Stomach smooth muscle (tissue), 2 donors: ENCODE results near the gene AVPR2.

ENCODE experiments used
- H3K27ac ChIP-seq: one replicate; pipeline ENCODE4 v1.7.0; 2013; ENCODE audit warnings: mild to moderate bottlenecking, low read length, inconsistent platforms
- H3K27me3 ChIP-seq, 2 donors: one replicate each; pipeline ENCODE4 v1.7.0; 2013; ENCODE audit warnings: low read length in 2 of 2; ENCODE audit not compliant: insufficient read depth in 2 of 2, control insufficient read depth in 1 of 2
- H3K36me3 ChIP-seq, 2 donors: one replicate each; pipeline ENCODE4 v1.7.0; 2013; ENCODE audit warnings: low read length in 2 of 2; ENCODE audit not compliant: control insufficient read depth in 2 of 2, insufficient read depth in 2 of 2
- H3K4me1 ChIP-seq: one replicate; pipeline ENCODE4 v1.7.0; 2013; ENCODE audit warnings: low read length; ENCODE audit not compliant: control insufficient read depth, insufficient read depth
- H3K4me3 ChIP-seq, 2 donors: one replicate each; pipeline ENCODE4 v1.7.0; 2013; ENCODE audit warnings: low read length in 2 of 2
- H3K9ac ChIP-seq, 2 donors: one replicate each; pipeline ENCODE4 v1.7.0; 2013; ENCODE audit warnings: low read length in 2 of 2, mild to moderate bottlenecking in 1 of 2
- H3K9me3 ChIP-seq, 2 donors: one replicate each; pipeline ENCODE4 v1.7.0; 2013; ENCODE audit warnings: low read length in 2 of 2; ENCODE audit not compliant: control insufficient read depth in 2 of 2
- donor health status: healthy.
- donor health status: Pancreatic carcinoma.

The AVPR2 gene

DNA sequence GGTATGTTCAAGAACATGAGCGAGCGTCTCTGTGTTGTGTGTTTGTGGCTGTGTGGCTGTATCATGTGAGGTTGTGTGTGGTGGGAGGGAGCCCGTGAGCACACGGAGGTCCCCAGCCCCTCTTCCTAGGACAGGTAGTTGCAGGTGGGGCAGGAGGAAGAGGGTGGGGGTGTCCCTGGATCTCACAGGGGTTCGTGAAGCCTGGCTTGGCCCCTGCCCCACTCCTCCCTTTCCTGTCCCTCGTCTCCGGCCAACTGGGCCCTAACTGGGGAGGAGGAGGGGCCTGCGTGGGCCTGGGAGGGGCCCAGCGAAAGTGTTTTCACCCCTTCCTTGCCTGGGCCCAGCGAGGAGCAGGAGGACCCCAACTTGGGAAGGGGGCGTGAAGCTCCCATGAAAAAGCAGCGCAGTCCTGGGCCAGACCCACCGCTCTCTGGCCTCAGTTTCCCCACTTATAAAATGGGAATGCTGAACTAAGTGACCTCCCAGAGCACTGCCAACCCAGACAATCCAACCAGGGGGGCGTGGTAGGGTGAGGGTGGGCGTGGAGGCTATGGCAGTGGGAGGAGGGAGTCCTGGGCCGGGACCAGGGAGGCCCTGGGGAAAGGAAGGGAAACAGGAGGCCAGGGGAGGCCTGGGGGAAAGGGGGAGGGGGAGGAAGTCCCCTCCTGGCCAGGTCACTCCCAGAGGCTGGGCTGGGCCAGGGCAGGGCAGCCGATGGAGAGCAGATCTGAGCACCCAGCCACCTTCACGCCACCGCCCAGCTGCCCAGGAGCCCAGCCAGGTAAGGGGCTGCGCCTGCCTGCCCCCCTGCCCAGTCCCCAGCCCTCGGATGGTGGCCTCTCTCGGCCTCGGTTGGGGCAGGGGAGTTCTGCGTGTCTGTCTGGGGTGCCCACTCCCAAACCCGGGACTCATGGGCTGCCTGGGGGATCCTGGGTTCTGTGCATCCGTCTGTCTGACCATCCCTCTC is at the start of gene AVPR2:
Gene AVPR2, plus strand, starts transcription at position 683 of the 967 bp plus-strand sequence. CDS start 473 bp downstream, outside the sequence.
- Histone ChIP-seq H3K27me3 (peaks cover 0 to 10% of the 10 kb centered on the region in 2 donors), H3K36me3 (no peaks in the 10 kb centered on the region), H3K9me3 (no peaks in the 10 kb centered on the region), H3K4me1 (peaks cover 10% of the 10 kb centered on the region), H3K9ac (no peak within 1 kb of the TSS), H3K27ac (no peak within 1 kb of the TSS), H3K4me3 (no peak within 1 kb of the TSS)

DNA sequence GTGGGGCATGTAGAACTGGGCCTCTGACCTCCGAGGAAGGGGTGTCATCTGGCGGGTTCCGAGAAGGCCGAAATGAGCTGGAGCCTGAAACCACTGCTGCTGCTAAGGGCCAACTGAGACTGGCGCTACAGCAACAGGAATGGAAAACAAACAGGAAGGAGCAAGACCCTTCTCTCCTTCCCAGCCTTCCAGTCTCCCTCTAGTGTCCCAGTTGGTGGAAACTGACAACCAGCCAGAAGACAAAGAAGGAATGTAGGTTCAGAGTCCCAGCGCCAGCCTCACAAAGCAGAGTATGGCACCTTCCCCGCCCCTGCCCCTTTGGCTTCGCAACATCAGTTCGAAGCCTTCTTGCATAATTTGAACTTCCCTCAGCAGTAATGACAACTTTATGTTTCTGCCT is 49.8 kb upstream of the AVPR2 start:
- Histone ChIP-seq H3K9me3 (no peaks in the 10 kb centered on the region), H3K9ac (no peak overlapping the region), H3K36me3 (no peaks in the 10 kb centered on the region), H3K4me3 (no peak overlapping the region), H3K4me1 (no peaks in the 10 kb centered on the region), H3K27ac (no peak overlapping the region), H3K27me3 (peaks cover 0 to 24% of the 10 kb centered on the region in 2 donors)

DNA sequence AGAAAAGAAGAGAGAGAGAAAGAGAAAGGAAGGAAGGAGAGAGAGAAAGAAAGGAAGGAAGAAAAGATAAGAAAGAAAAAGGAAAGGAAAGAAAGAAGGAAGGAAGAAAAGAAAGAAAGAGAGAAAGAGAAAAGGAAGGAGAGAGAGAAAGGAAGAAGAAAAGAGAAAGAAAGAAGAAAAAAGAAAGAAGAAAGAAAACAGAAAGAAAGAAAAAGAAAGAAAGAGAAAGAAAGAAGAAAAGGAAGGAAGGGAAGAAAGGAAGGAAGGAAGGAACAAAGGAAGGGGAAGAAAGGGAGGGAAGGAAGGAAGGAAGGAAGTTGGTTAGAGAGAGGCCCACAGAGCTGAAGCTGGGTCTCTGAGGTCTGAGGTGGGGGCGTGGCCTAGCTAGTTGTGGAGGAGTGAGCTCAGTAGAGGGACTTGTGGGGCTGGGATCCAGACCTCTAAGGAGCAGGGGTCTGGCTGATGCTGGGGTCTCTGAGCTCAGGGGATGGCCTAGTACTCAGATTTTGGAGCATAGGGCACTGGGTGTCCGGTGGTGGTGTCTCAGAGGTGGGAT is 47.0 kb upstream of the AVPR2 start:
- H3K27ac ChIP-seq: no peak overlapping the region

DNA sequence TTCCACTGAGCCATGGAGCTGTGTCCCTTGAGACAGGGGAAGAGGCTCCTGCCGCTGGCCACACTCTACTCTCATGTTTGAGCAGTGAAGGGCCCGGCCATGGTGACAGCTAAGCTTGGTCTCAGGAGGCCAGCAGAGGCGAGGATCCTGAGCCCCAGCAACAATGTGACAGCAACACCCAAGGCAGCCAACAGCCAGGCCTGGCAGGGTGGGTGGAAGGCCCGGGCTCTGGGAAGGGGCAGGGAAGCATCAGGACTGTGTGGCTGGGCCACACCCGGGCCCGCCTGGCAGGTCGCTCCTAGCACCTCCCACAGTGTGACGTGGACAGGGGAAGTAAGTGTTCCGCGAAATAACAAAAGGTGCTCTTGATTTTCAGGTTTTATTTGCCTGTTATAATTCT is 43.3 kb upstream of the AVPR2 start:
- no peak overlapping the region for H3K27ac ChIP-seq

More for the DNA sequence above, 47.0 kb upstream of the AVPR2 start:
- Histone ChIP-seq H3K4me1 (no peaks in the 10 kb centered on the region), H3K9me3 (no peaks in the 10 kb centered on the region), H3K27me3 (peaks cover 0 to 20% of the 10 kb centered on the region in 2 donors), H3K9ac (no peak overlapping the region), H3K36me3 (no peaks in the 10 kb centered on the region), H3K4me3 (no peak overlapping the region)

DNA sequence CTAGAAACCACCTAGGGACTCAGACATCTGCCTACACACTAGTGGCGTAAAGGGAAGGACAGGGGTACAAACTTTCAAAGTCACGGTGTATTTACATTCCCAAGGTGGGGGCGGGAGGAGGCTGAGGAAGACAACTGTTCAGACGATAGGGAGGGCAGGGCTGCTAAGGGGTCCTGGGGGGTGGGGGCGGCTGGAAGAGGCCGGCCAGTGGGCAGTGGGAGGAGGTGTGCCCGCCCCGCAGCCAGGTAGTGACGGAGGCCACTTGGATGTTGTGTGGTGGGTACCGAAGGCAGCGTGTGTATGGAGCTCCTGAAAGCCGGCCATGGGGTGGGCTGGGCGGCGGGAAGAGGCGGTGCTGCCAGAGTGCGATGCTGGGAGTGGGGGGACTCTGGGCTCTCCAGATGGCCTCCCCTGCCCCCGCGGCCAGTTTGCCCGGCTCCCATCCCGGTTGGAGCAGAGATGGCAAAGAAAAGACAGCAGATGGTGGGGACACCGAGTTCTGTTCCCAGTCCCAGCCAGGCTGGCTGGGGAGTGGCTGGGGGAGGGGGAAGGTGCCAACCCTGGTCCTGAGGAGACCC is 42.7 kb upstream of the AVPR2 start:
- no peak overlapping the region for H3K4me3 ChIP-seq
- no peak overlapping the region for H3K27ac ChIP-seq
- H3K36me3 ChIP-seq: no peaks in the 10 kb centered on the region
- H3K27me3 ChIP-seq: peaks cover 0 to 16% of the 10 kb centered on the region in 2 donors
- H3K9ac ChIP-seq: no peak overlapping the region
- peaks cover 4% of the 10 kb centered on the region for H3K4me1 ChIP-seq
- no peaks in the 10 kb centered on the region for H3K9me3 ChIP-seq

More for the DNA sequence above, 43.3 kb upstream of the AVPR2 start:
- H3K4me3 ChIP-seq: no peak overlapping the region
- H3K4me1 ChIP-seq: peaks cover 4% of the 10 kb centered on the region
- no peaks in the 10 kb centered on the region for H3K36me3 ChIP-seq
- H3K9me3 ChIP-seq: no peaks in the 10 kb centered on the region
- no peak overlapping the region for H3K9ac ChIP-seq
- H3K27me3 ChIP-seq: peaks cover 0 to 21% of the 10 kb centered on the region in 2 donors

DNA sequence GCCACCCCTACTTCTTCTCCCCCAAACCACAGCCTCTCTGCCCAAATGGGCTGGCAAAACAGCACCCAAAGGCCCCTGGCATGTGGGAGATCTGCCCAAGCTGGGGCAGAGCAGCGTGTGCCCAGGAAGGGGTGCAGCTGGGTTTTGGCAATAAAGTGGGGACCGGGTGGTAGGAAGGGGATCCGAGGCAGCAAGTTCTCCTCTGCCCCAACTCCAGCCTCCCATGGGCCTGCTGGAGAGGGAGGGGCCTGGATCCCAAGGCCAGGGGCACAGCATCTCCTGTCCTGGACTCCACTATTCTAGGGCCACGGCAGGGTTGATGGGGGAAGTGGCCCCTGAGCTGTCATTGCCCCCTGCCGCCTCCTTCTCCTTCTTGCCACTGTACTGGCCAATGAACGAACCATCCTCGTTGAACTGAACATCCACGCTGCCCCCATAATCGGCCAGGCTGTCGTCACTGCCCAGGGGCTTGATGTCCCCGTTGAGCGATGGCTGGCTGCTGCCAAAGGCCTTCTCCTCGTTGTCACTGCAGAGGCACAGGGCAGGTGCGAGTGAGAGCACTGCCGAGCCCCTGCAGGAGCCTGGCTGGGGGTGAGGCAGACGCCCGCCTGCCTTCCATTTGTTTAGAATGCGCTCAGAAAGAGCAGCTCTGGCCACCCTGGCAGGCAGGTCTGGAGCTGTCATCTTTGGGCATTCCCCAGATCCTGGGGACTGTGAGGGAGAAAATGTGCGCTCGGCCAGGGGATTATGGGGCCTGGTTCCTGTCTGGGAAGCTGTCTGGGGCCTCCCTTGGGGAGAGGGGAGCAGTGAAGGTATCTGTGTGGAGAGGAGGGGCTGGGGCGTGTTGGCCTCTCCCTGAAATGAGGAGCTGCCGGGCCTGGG is 41.9 kb upstream of the AVPR2 start:
- Histone ChIP-seq H3K4me1 (peaks cover 4% of the 10 kb centered on the region), H3K27ac (no peak overlapping the region), H3K27me3 (peaks cover 0 to 14% of the 10 kb centered on the region in 2 donors), H3K36me3 (no peaks in the 10 kb centered on the region), H3K9ac (no peak overlapping the region), H3K9me3 (no peaks in the 10 kb centered on the region), H3K4me3 (no peak overlapping the region)

DNA sequence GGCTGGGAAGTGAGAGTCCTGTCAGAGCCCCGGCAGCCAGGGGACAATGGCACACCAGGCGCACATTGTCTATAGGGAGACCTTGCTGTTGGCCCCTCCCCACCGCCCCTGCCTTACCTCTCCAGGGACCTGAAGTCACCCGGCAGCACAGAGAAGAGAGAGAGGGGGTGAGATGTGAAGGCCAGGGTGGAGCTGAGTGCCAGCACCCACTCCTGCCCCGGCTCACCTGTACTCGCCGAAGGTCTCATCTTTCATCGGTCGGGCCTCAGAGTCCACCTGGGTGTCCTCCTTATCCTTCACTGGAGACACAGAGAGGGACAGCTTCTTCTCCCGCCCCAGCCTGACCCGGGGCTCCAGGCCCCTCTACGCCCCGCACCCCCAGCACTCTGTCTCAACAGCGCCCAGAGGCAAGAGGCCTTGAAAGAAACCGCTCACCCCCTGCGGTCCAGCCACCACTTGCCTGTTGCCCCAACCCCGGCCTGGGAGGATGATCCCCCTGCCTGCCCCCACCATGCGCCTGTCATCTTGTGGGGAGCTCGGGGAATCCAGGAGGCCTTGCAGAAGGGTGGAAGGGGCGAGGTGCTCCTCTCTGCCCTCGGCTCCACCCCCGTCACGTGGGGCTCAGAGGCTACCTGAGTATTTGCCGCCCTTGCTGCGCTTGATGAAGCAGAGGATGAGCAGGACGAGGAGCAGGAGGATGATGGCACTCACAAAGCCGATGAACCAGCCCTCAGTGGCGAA is 41.1 kb upstream of the AVPR2 start:
- peaks cover 4% of the 10 kb centered on the region for H3K4me1 ChIP-seq
- no peak overlapping the region for H3K4me3 ChIP-seq
- no peak overlapping the region for H3K27ac ChIP-seq
- H3K9me3 ChIP-seq: no peaks in the 10 kb centered on the region
- H3K36me3 ChIP-seq: no peaks in the 10 kb centered on the region
- no peak overlapping the region for H3K9ac ChIP-seq
- peaks cover 0 to 12% of the 10 kb centered on the region in 2 donors for H3K27me3 ChIP-seq

DNA sequence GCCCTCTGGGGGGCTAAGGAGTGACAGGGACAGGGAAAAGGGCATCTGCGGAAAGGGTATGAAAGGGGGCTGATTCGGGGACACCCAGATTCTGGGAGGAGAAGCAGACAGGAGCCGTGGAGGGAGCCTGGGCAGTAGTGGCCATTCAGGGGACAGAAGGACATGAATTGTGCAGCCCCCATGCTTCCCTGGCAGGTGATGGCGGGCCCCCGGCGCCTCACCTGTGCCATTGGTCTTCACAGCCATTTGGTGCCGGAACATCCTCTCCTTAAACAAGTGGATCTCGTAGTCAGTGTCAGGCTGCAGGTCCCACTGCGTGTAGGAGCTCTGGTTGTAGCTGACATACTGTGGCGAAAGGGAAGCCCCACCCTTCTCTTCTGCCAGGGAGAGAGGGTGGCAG is 40.4 kb upstream of the AVPR2 start:
- H3K9me3 ChIP-seq: no peaks in the 10 kb centered on the region
- no peak overlapping the region for H3K27ac ChIP-seq
- no peaks in the 10 kb centered on the region for H3K36me3 ChIP-seq
- no peak overlapping the region for H3K9ac ChIP-seq
- peaks cover 4% of the 10 kb centered on the region for H3K4me1 ChIP-seq
- peaks cover 0 to 13% of the 10 kb centered on the region in 2 donors for H3K27me3 ChIP-seq
- no peak overlapping the region for H3K4me3 ChIP-seq

DNA sequence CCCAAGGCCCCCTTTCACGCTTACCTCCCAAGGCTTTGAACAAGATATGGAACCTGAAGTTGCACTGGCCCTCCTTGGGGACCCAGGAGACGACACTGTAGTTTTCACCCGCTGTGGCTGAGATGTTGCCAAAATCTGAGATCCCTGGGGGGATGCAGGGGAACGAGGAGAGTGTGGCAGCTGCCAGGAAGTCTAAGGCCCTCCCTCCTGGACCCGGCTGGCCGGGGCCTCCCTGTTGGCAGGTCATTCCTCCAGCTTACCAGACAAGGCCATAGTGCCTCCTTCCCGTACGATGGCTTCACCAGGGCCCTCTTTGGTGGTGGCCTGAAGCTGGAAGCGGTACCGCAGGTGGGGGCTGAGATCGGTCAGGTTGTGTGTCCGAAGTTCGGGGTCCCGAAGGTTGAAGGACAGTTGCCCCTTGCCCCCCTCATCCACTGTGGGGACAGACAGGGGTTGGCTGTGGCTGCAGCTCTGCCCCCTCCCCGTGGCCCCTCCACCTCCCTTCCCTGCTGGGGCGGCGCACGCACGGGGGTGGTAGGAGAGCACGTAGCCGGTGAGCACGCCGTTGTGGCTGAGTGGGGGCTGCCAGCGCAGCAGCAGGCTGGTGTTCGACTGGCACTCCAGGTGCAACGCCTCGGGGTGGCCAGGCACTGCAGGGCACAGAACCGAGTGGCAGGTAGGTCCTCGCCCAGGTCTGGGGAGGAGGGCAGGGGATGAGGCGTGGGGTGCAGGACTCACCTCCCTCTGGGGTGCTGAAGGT is 39.7 kb upstream of the AVPR2 start:
- Histone ChIP-seq H3K27me3 (peaks cover 0 to 14% of the 10 kb centered on the region in 2 donors), H3K36me3 (no peaks in the 10 kb centered on the region), H3K9ac (no peak overlapping the region), H3K9me3 (no peaks in the 10 kb centered on the region), H3K27ac (no peak overlapping the region), H3K4me1 (peaks cover 4% of the 10 kb centered on the region), H3K4me3 (no peak overlapping the region)
